ENCODE results near the gene HOATZ. TPM values are rescaled to one million over a fixed set of nuclear protein-coding genes. Genes with fewer than 3 reads are reported as not detected.

Gene HOATZ
- not detected for total RNA-seq

GRCh38 chr11:111514216-111515031, at the start of gene HOATZ:
TSS of gene HOATZ (plus strand) at chr11:111514778. CDS start at chr11:111514785, 7 bp downstream.
- H3K36me3 ChIP-seq (replicated peaks in 1 of 2; ENCODE audit: insufficient read depth in 1 of 2, low read depth in 2 of 2), result no peaks in the 10 kb centered on the region
- H3K4me1 ChIP-seq, result peaks cover 7% of the 10 kb centered on the region
- TF ChIP-seq POLR2A (IDR thresholded peaks at IDR 0.05), result no peak
- no peak for TF ChIP-seq CTCF (IDR thresholded peaks at IDR 0.05)
- DNase-seq (no peak), ATAC-seq (no peak)
- no peak within 1 kb of the TSS for H3K4me3 ChIP-seq
- intact Hi-C loops (cut with DNase I), result no loop called here
- peaks cover 0 to 6% of the 10 kb centered on the region in 2 donors for H3K27me3 ChIP-seq
- H3K9me3 ChIP-seq, result no peaks in the 10 kb centered on the region
- 18 to 31% methylated on average over 33 to 39 of the region's 39 CpGs for WGBS, 2 donors
- no peak within 1 kb of the TSS for H3K27ac ChIP-seq

- Histone ChIP-seq H3K4me1 (no peaks in the 10 kb centered on the region), H3K36me3 (replicated peaks in 1 of 2; ENCODE audit: insufficient read depth in 1 of 2, low read depth in 2 of 2) (no peaks in the 10 kb centered on the region), H3K27ac (no peak overlapping the region), H3K9me3 (no peaks in the 10 kb centered on the region), H3K4me3 (no peak overlapping the region), H3K27me3 (no peaks in the 10 kb centered on the region)
- intact Hi-C loops (cut with DNase I), result no loop called here
- WGBS, 2 donors, result 80 to 88% methylated on average over 1 of the region's 1 CpG
- TF ChIP-seq CTCF (IDR thresholded peaks at IDR 0.05), result no peak
- no peak for TF ChIP-seq POLR2A (IDR thresholded peaks at IDR 0.05)
- DNase-seq (no peak), ATAC-seq (no peak)
Measured at GRCh38 chr11:111465400-111465799, 49.2 kb upstream of the HOATZ start.

GRCh38 chr11:111466615-111467014, 48.0 kb upstream of the HOATZ start:
- Histone ChIP-seq H3K9me3 (no peaks in the 10 kb centered on the region), H3K27me3 (no peaks in the 10 kb centered on the region), H3K4me1 (no peaks in the 10 kb centered on the region), H3K27ac (no peak overlapping the region), H3K36me3 (replicated peaks in 1 of 2; ENCODE audit: insufficient read depth in 1 of 2, low read depth in 2 of 2) (no peaks in the 10 kb centered on the region), H3K4me3 (no peak overlapping the region)
- TF ChIP-seq CTCF (IDR thresholded peaks at IDR 0.05) (no peak), POLR2A (IDR thresholded peaks at IDR 0.05) (no peak)
- ATAC-seq (no peak), DNase-seq (no peak)
- intact Hi-C loops (cut with DNase I), result no loop called here

GRCh38 chr11:111469200-111469599, 45.4 kb upstream of the HOATZ start:
- DNase-seq, result no peak
- TF ChIP-seq POLR2A (IDR thresholded peaks at IDR 0.05) (no peak), CTCF (IDR thresholded peaks at IDR 0.05) (no peak)
- ATAC-seq, result no peak
- H3K36me3 ChIP-seq (replicated peaks in 1 of 2; ENCODE audit: insufficient read depth in 1 of 2, low read depth in 2 of 2), result no peaks in the 10 kb centered on the region
- H3K27ac ChIP-seq, result no peak overlapping the region
- no peaks in the 10 kb centered on the region for H3K4me1 ChIP-seq
- H3K27me3 ChIP-seq, result no peaks in the 10 kb centered on the region
- intact Hi-C loops (cut with DNase I), result no loop called here
- WGBS, 2 donors, result 56 to 58% methylated on average over 4 of the region's 4 CpGs
- no peaks in the 10 kb centered on the region for H3K9me3 ChIP-seq
- no peak overlapping the region for H3K4me3 ChIP-seq

GRCh38 chr11:111472228-111472627, 42.4 kb upstream of the HOATZ start:
- intact Hi-C loops (cut with DNase I), result no loop called here

More at GRCh38 chr11:111472228-111472627, 42.4 kb upstream of the HOATZ start:
- DNase-seq (no peak), ATAC-seq (no peak)
- Histone ChIP-seq H3K4me3 (no peak overlapping the region), H3K4me1 (no peaks in the 10 kb centered on the region), H3K27ac (no peak overlapping the region), H3K27me3 (no peaks in the 10 kb centered on the region), H3K36me3 (replicated peaks in 1 of 2; ENCODE audit: insufficient read depth in 1 of 2, low read depth in 2 of 2) (no peaks in the 10 kb centered on the region), H3K9me3 (no peaks in the 10 kb centered on the region)
- TF ChIP-seq POLR2A (IDR thresholded peaks at IDR 0.05) (no peak), CTCF (IDR thresholded peaks at IDR 0.05) (no peak)
- 72 to 88% methylated on average over 1 of the region's 1 CpG for WGBS, 2 donors

Data from body of pancreas (tissue), 4 donors.